ENCODE results near the gene CLDN12. TPM values are rescaled to one million over a fixed set of nuclear protein-coding genes. Genes with fewer than 3 reads are reported as not detected.

CLDN12 gene
- total and polyA plus RNA-seq, 2 donors (not counting 1 experiment from before 2014, with no cell fraction given), result 1.2 to 14.1 TPM

- WGBS (ENCODE audit: insufficient coverage), result no CpG with 5 or more reads among the region's 1 CpG
- Histone ChIP-seq H3K4me2 (replicated peaks; ENCODE audit: low read depth, low read length, poor library complexity, severe bottlenecking) (no peak overlapping the region), H3K9ac (ENCODE audit: low read length) (no peak overlapping the region), H3K27me3 (replicated peaks in 1 of 4; ENCODE audit: control extremely low read depth in 1 of 4, control insufficient read depth in 3 of 4, insufficient read depth in 4 of 4, low read length in 3 of 4) (no peaks in the 10 kb centered on the region), H3K27ac (ENCODE audit: low read length in 2 of 2) (no peak overlapping the region), H3K9me3 (ENCODE audit: control extremely low read depth in 1 of 3, control insufficient read depth in 2 of 3, insufficient read depth in 1 of 3, low read length in 2 of 3) (no peaks in the 10 kb centered on the region), H3K4me3 (ENCODE audit: control extremely low read depth in 1 of 5, extremely low read depth in 1 of 5, insufficient read depth in 1 of 5, low read depth in 2 of 5, low read length in 4 of 5) (no peak overlapping the region), H2AFZ (ENCODE audit: insufficient read depth, low read depth, low read length, poor library complexity, severe bottlenecking) (no peak overlapping the region), H3K4me1 (ENCODE audit: control insufficient read depth in 2 of 2, insufficient read depth in 2 of 2, low read length in 2 of 2) (peaks cover 5% of the 10 kb centered on the region in 2 donors), H4K20me1 (ENCODE audit: control insufficient read depth, insufficient read depth, low read length, poor library complexity, severe bottlenecking) (no peaks in the 10 kb centered on the region), H3K36me3 (replicated peaks in 1 of 2; ENCODE audit: control extremely low read depth in 1 of 2, control insufficient read depth in 1 of 2, extremely low read depth in 1 of 2, insufficient read depth in 2 of 2, low read length in 1 of 2) (no peaks in the 10 kb centered on the region), H3K79me2 (ENCODE audit: control insufficient read depth, insufficient read depth, low read length) (no peaks in the 10 kb centered on the region)
- Mint-ChIP-seq H3K4me3 (no peak overlapping the region), H3K9me3 (ENCODE audit: insufficient read depth) (no peaks in the 10 kb centered on the region), H3K27ac (no peak overlapping the region), H3K4me1 (peaks cover 20% of the 10 kb centered on the region), H3K27me3 (no peaks in the 10 kb centered on the region)
- TF ChIP-seq CTCF (IDR thresholded peaks at IDR 0.05), result no peak
- no peak for TF ChIP-seq EZH2 (IDR thresholded peaks at IDR 0.05; ENCODE audit: borderline replicate concordance, insufficient read depth, low read depth, low read length, poor library complexity, severe bottlenecking)
- intact Hi-C loops (cut with micrococcal nuclease), result loop anchor here (10.0 kb wide), 1 partner anchor 297 kb away; no protein-coding TSS in a partner anchor
- ChIA-PET POLR2A (no interaction called here), CTCF (no interaction called here)
- DNase-seq (no peak), ATAC-seq (ENCODE audit: low read depth) (no peak)
Observed at GRCh38 chr7:90407484-90407821, 4.2 kb downstream of the CLDN12 start.

GRCh38 chr7:90408142-90408541 is 4.9 kb downstream of the CLDN12 start:
- peaks cover 14% of the 10 kb centered on the region for H3K4me1 Mint-ChIP-seq

More at GRCh38 chr7:90408142-90408541, 4.9 kb downstream of the CLDN12 start:
- POLR2A ChIA-PET, result no interaction called here
- no peaks in the 10 kb centered on the region for H3K9me3 Mint-ChIP-seq (ENCODE audit: insufficient read depth)
- H3K36me3 ChIP-seq (replicated peaks in 1 of 2; ENCODE audit: control extremely low read depth in 1 of 2, control insufficient read depth in 1 of 2, extremely low read depth in 1 of 2, insufficient read depth in 2 of 2, low read length in 1 of 2), result no peaks in the 10 kb centered on the region
- no peak overlapping the region for H3K4me3 Mint-ChIP-seq
- no peak overlapping the region for H3K9ac ChIP-seq (ENCODE audit: low read length)
- DNase-seq (no peak), ATAC-seq (ENCODE audit: low read depth) (no peak)
- H3K4me3 ChIP-seq (ENCODE audit: control extremely low read depth in 1 of 5, extremely low read depth in 1 of 5, insufficient read depth in 1 of 5, low read depth in 2 of 5, low read length in 4 of 5), result no peak overlapping the region
- peaks cover 5% of the 10 kb centered on the region in 2 donors for H3K4me1 ChIP-seq (ENCODE audit: control insufficient read depth in 2 of 2, insufficient read depth in 2 of 2, low read length in 2 of 2)
- H3K4me2 ChIP-seq (replicated peaks; ENCODE audit: low read depth, low read length, poor library complexity, severe bottlenecking), result no peak overlapping the region
- no peak for TF ChIP-seq CTCF (IDR thresholded peaks at IDR 0.05)
- no peak for TF ChIP-seq EZH2 (IDR thresholded peaks at IDR 0.05; ENCODE audit: borderline replicate concordance, insufficient read depth, low read depth, low read length, poor library complexity, severe bottlenecking)
- no peak overlapping the region for H3K27ac ChIP-seq (ENCODE audit: low read length in 2 of 2)
- CTCF ChIA-PET, result interaction anchor here (0.6 to 1.6 kb wide), 3 partner anchors 20 to 197 kb away, joined by 4 read pairs; partner anchors contain the start of gene STEAP2
- no peaks in the 10 kb centered on the region for H3K27me3 Mint-ChIP-seq
- H4K20me1 ChIP-seq (ENCODE audit: control insufficient read depth, insufficient read depth, low read length, poor library complexity, severe bottlenecking), result no peaks in the 10 kb centered on the region
- H3K9me3 ChIP-seq (ENCODE audit: control extremely low read depth in 1 of 3, control insufficient read depth in 2 of 3, insufficient read depth in 1 of 3, low read length in 2 of 3), result no peaks in the 10 kb centered on the region
- no peak overlapping the region for H3K27ac Mint-ChIP-seq
- intact Hi-C loops (cut with micrococcal nuclease), result loop anchor here (10.0 kb wide), 1 partner anchor 297 kb away; no protein-coding TSS in a partner anchor
- H3K79me2 ChIP-seq (ENCODE audit: control insufficient read depth, insufficient read depth, low read length), result no peaks in the 10 kb centered on the region
- no peaks in the 10 kb centered on the region for H3K27me3 ChIP-seq (replicated peaks in 1 of 4; ENCODE audit: control extremely low read depth in 1 of 4, control insufficient read depth in 3 of 4, insufficient read depth in 4 of 4, low read length in 3 of 4)
- WGBS (ENCODE audit: insufficient coverage), result no CpG with 5 or more reads among the region's 1 CpG
- no peak overlapping the region for H2AFZ ChIP-seq (ENCODE audit: insufficient read depth, low read depth, low read length, poor library complexity, severe bottlenecking)
